ENCODE data around the gene TPRG1L.

DNA sequence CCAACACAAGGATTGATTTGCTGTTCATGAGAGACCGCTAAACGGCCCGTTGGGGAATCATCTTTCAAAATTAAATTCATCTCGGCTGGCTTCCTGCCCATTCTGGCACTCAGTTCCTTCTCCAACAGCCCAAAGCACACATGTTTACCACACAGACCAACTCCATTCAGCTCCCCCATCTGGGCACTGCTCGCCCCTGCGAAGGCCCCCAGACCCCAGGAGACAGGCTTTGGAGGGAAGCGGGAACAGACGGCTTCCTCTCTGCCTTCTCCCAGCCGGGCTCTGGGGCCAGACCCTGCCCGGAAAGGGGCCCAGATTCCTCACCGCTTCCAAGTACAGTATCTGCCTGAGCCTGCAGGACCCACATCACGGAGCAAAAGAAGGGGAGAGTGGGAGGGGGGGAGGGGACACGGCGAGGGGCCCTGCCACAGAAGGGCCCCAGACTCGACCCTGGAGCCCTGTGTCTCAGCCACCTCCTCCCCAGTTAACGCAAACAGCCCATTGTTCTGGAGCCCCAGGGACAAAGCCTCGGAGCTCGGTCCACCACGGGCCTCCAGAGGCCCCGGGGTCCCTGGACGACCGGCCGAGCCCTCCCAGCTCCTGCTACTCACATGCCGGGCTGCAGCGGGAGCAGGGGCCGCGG lies 14.2 kb upstream of the TPRG1L start:
- TF ChIP-seq, protein P1, sequence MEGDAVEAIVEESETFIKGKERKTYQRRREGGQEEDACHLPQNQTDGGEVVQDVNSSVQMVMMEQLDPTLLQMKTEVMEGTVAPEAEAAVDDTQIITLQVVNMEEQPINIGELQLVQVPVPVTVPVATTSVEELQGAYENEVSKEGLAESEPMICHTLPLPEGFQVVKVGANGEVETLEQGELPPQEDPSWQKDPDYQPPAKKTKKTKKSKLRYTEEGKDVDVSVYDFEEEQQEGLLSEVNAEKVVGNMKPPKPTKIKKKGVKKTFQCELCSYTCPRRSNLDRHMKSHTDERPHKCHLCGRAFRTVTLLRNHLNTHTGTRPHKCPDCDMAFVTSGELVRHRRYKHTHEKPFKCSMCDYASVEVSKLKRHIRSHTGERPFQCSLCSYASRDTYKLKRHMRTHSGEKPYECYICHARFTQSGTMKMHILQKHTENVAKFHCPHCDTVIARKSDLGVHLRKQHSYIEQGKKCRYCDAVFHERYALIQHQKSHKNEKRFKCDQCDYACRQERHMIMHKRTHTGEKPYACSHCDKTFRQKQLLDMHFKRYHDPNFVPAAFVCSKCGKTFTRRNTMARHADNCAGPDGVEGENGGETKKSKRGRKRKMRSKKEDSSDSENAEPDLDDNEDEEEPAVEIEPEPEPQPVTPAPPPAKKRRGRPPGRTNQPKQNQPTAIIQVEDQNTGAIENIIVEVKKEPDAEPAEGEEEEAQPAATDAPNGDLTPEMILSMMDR (IDR thresholded peaks at IDR 0.05; ENCODE audit: low read length), result no peak
- TF ChIP-seq EZH2 (optimal IDR thresholded peaks at IDR 0.05; ENCODE audit: low read depth, low read length), result no peak

Data from MM.1S (cell line).